Prostate gland (tissue), 2 donors: ENCODE data around the gene GLO1. TPM values are rescaled to one million over a fixed set of nuclear protein-coding genes. Genes with fewer than 3 reads are reported as not detected.

Experiments
- DNase-seq: peaks from one replicate; pipeline ENCODE4 v3.0.0-alpha.2; 2019; ENCODE audit warnings: low spot score
- H3K27ac ChIP-seq, 2 donors: fragments of 200-600 bp; sonication (generic); 2 replicates each; pipeline ENCODE4 v1.5.1; 2017 to 2019
- H3K27me3 ChIP-seq: fragments of 200-600 bp; sonication (generic); replicated peaks from 2 replicates; pipeline ENCODE4 v1.5.1; 2019; ENCODE audit not compliant: insufficient read depth
- H3K36me3 ChIP-seq, 2 donors: fragments of 200-600 bp; sonication (generic); 1 replicate in 1 of 2; 2 replicates in 1 of 2; pipeline versions ENCODE4 v1.5.1 to v1.8.1; 2017 to 2019
- H3K4me1 ChIP-seq: fragments of 200-600 bp; sonication (generic); replicated peaks from 2 replicates; pipeline ENCODE4 v1.5.1; 2019
- H3K4me3 ChIP-seq, 2 donors: fragments of 200-600 bp; sonication (generic); 2 replicates each; pipeline ENCODE4 v1.5.1; 2017 to 2019
- H3K9me3 ChIP-seq: fragments of 200-600 bp; sonication (generic); 2 replicates; pipeline ENCODE4 v1.5.1; 2017
- POLR2A ChIP-seq: fragments of 450-650 bp; IDR thresholded peaks from one replicate; pipeline ENCODE4 v1.6.1; 2016; ENCODE audit warnings: antibody characterized with exemption, mild to moderate bottlenecking
- POLR2AphosphoS5 ChIP-seq: sonication (generic); formaldehyde crosslinking; IDR thresholded peaks from one replicate; pipeline ENCODE4 v1.6.1; 2017; ENCODE audit warnings: antibody characterized with exemption
- WGBS: methylation state at CpG from one replicate; pipeline ENCODE4 v1.1.5; 2018; 5-methylcytosine and 5-hydroxymethylcytosine counted together
- intact Hi-C: fragments of 100-400 bp; cut with DNase I; formaldehyde crosslinking; loops from one replicate; pipeline ENCODE4 v1.14.2; 2022
- total RNA-seq, 2 donors: library from RNA; depleted of rRNA; stranded (reverse); fragments of >200 nt; gene quantifications; one replicate each; pipeline ENCODE4 v1.1.0, GENCODE V29; 2016
- TF ChIP-seq, protein P1 (sequence below), 4 experiments: fragments of 200-600 bp in 2 of 4; fragments of 450-650 bp in 2 of 4; sonication (generic) in 2 of 4; IDR thresholded peaks; 1 replicate in 3 of 4; 2 replicates in 1 of 4; pipeline ENCODE4 v1.5.1; 2016 to 2019; ENCODE audit warnings: antibody characterized with exemption in 4 of 4, mild to moderate bottlenecking in 2 of 4, moderate library complexity in 2 of 4

Gene GLO1
- total RNA-seq, 2 donors from 2014 or later: 93.7 to 176 TPM

- no peaks in the 10 kb centered on the region for H3K4me1 ChIP-seq
- no peaks in the 10 kb centered on the region for H3K36me3 ChIP-seq
- no peaks in the 10 kb centered on the region for H3K27me3 ChIP-seq
- peak overlapping the region; percentile 0 to 11 for H3K27ac ChIP-seq
- H3K9me3 ChIP-seq: no peaks in the 10 kb centered on the region
- intact Hi-C loops: no loop called here
- no peak overlapping the region for H3K4me3 ChIP-seq
- TF ChIP-seq, protein P1, sequence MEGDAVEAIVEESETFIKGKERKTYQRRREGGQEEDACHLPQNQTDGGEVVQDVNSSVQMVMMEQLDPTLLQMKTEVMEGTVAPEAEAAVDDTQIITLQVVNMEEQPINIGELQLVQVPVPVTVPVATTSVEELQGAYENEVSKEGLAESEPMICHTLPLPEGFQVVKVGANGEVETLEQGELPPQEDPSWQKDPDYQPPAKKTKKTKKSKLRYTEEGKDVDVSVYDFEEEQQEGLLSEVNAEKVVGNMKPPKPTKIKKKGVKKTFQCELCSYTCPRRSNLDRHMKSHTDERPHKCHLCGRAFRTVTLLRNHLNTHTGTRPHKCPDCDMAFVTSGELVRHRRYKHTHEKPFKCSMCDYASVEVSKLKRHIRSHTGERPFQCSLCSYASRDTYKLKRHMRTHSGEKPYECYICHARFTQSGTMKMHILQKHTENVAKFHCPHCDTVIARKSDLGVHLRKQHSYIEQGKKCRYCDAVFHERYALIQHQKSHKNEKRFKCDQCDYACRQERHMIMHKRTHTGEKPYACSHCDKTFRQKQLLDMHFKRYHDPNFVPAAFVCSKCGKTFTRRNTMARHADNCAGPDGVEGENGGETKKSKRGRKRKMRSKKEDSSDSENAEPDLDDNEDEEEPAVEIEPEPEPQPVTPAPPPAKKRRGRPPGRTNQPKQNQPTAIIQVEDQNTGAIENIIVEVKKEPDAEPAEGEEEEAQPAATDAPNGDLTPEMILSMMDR (IDR thresholded peaks at IDR 0.05): no peak
- TF ChIP-seq POLR2A: no peak
- TF ChIP-seq POLR2AphosphoS5: peak; percentile 65
- WGBS: 19% methylated on average over 3 of the region's 3 CpGs
- DNase-seq: no peak
Measured at GRCh38 chr6:38722038-38722437, 19.1 kb upstream of the GLO1 start.

DNA sequence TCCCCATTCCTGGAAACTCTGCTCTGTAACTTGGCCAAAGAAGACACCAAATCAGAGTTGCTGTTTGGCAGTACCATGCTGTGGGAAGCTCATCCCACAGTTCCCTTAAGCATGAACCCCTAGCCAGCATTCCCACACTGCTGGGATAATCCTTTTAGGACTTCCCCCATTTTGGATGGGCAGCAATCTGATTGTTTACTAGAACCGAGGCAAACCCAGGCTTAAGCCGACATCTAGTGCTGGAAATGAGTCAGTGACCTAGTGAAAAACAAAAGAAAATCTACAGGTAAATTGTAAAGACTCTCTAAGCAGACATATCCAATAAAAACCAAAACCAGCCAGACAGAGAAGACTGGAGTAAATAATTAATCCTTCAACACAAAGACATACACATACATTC is 17.4 kb upstream of the GLO1 start:
- Histone ChIP-seq H3K36me3 (no peaks in the 10 kb centered on the region), H3K4me1 (no peaks in the 10 kb centered on the region), H3K9me3 (no peaks in the 10 kb centered on the region), H3K27me3 (no peaks in the 10 kb centered on the region), H3K4me3 (no peak overlapping the region), H3K27ac (no peak overlapping the region)
- no peak for DNase-seq
- WGBS: 27% methylated on average over 2 of the region's 2 CpGs
- intact Hi-C loops: no loop called here
- TF ChIP-seq, protein P1 (IDR thresholded peaks at IDR 0.05): peak in 1 of 4 experiments; percentile 7
- TF ChIP-seq POLR2AphosphoS5: no peak
- TF ChIP-seq POLR2A: no peak

GRCh38 chr6:38719358-38719757 is 16.4 kb upstream of the GLO1 start:
- Histone ChIP-seq H3K4me3 (no peak overlapping the region), H3K27ac (no peak overlapping the region), H3K4me1 (no peaks in the 10 kb centered on the region), H3K36me3 (no peaks in the 10 kb centered on the region), H3K27me3 (no peaks in the 10 kb centered on the region), H3K9me3 (no peaks in the 10 kb centered on the region)
- 100% methylated on average over 1 of the region's 1 CpG for WGBS
- TF ChIP-seq POLR2AphosphoS5: no peak
- no peak for TF ChIP-seq POLR2A
- TF ChIP-seq, protein P1 (IDR thresholded peaks at IDR 0.05): no peak
- DNase-seq: no peak
- intact Hi-C loops: no loop called here

DNA sequence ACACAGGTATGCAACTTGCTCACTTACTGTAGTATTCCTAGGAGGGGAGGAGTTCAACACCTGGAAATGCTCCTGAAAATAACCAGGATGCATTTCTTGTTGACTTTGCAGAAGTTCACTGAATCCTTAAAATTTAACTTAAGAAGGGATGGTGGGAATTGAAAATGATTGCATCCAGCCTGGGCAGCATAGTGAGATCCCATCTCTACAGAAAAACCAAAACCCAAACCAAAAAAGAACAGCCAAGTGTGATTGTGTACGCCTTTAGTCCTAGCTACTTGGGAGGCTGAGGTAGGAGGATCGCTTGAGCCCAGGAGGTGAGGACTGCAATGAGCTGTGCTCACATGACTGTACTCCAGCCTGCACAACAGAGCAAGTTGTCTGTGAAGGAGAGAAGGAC is 13.9 kb upstream of the GLO1 start:
- no peak for DNase-seq
- no peak overlapping the region for H3K27ac ChIP-seq
- intact Hi-C loops: no loop called here
- H3K4me1 ChIP-seq: no peaks in the 10 kb centered on the region
- H3K9me3 ChIP-seq: no peaks in the 10 kb centered on the region
- TF ChIP-seq POLR2A: no peak
- TF ChIP-seq POLR2AphosphoS5: no peak
- TF ChIP-seq, protein P1 (IDR thresholded peaks at IDR 0.05): no peak
- H3K4me3 ChIP-seq: no peak overlapping the region
- H3K36me3 ChIP-seq: no peaks in the 10 kb centered on the region
- H3K27me3 ChIP-seq: no peaks in the 10 kb centered on the region
- WGBS: 98% methylated on average over 2 of the region's 2 CpGs

GRCh38 chr6:38715016-38715689 is 12.2 kb upstream of the GLO1 start, which contains the start of gene DNAH8:
DNAH8 (plus strand) TSS chr6:38715311; CDS start chr6:38722810, 7,499 bp downstream.
- Histone ChIP-seq H3K4me3 (peak within 1 kb of the TSS; percentile 13 to 30), H3K27ac (no peak within 1 kb of the TSS), H3K36me3 (no peaks in the 10 kb centered on the region), H3K4me1 (no peaks in the 10 kb centered on the region), H3K9me3 (no peaks in the 10 kb centered on the region), H3K27me3 (no peaks in the 10 kb centered on the region)
- DNase-seq: no peak
- TF ChIP-seq POLR2AphosphoS5: no peak
- TF ChIP-seq POLR2A: no peak
- TF ChIP-seq, protein P1 (IDR thresholded peaks at IDR 0.05): no peak
- WGBS: 9% methylated on average over 41 of the region's 44 CpGs
- intact Hi-C loops: no loop called here
